Germinal center (tissue), 1 donor: Measurements from ENCODE around the gene MIER1.
"Not testable (repeated sequence)": the region's sequence is repeated elsewhere in the genome, so short reads cannot be mapped to it uniquely, and the experiment has no call there.

Source experiments
- DNase-seq: peaks from one replicate; pipeline ENCODE4 v3.0.0; 2012; ENCODE audit warnings: mixed read lengths, low spot score

The MIER1 gene

DNA sequence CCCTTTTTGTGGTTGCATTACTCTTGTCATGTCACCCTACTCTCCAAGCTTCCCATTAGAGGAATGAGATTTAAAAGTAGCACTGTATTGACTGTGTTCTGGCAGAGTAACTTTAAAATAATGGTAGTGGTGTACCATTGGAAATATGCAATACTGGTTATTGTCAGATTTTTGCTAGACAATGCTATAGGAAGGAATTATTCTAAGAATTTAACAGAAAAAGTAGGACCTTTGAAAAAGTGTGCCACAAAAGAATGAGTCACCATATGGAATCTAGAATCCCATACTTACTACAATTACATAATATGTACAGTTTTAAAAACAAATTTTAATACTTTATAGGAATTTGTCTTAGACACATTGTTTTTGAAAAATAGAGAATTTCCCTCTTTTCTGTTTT, 13.8 kb downstream of the MIER1 start:
- DNase-seq: no peak

DNA sequence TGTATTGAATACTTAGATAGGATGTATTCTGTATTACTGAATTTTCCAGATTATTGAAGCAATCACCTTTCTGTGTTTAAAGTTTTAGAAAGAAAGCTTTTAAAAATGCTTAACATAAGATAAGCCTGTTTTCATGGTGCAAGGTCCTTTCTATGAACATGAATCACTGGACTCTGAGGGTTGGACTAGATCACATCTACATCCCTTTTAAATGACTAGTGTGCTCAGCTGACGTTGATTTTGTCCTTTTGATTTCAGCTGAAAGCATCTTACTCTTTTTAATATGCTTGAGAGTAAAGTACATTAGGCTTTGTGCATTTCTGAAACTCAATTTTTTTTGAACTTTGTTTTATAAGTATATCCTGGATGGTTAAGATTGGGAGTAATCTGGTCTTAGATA, 16.2 kb downstream of the MIER1 start:
- DNase-seq: no peak

DNA sequence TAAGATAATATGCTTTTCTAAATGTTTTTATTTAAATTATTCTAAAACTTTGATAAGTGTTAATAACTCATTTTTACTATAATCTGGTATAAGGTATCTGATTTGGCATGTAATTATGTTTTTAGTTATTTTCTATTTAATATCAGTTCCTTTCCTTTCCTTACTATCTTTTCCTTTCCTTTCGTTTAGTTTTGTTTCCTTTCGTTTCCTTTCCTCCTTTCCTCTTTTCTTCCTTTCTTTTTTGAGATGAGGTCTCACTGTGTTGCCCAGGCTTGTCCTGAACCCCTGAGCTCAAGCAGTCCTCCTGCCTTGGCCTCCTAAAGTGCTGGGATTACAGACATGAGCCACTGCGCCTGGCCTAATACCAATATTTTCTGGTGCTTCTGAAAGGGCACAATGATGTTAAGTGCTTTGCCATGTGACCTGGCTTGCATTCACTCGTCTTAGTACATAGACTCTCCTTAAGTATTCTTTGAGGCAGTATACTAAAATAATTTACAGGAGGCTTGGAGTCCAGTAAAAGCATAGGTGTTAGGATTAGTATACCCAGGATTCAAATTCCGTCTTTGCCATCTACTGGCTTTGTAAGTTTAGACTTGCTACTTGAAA, 18.7 kb downstream of the MIER1 start:
- DNase-seq: no peak

DNA sequence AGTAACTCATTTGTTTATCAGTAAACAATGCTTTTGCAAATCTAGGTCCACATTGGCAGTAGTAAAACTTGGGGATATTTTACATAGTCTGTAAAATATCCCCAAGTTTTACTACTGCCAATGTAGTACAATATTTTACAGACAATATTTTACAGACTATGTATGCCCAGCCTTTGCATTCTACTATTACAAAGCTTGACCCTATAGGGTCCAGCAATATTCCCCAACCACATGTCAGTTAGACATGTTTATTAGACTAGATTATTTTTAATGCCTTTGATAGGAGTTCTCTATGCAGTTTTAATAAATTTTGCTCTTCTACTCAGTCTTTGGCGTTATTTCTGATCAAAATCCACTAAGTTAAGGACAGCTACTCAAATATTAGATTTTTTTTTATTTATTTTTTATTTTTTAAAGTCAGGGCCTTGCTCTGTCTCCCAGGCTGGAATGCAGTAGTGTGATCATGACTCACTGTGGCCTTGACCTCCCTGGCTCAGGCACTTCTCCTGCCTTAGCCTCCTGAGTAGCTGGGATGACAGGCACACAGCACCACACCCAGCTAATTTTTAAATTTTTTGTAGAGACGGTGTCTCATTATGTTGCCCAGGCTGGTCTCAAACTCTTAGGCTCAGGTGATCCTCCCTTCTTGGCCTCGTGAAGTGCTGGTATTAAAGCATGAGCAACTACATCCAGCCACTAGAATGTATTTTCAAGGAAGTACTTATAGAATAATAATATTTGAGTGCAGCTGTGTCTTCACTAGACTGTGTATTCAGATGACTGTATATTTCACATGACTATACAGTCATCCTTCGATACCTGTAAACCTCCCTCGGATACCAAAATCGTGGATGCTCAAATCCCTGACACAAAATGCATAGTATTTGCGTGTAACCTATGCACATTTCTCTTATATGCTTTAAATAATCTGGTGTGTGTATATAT, 19.8 kb downstream of the MIER1 start:
- DNase-seq: no peak

DNA sequence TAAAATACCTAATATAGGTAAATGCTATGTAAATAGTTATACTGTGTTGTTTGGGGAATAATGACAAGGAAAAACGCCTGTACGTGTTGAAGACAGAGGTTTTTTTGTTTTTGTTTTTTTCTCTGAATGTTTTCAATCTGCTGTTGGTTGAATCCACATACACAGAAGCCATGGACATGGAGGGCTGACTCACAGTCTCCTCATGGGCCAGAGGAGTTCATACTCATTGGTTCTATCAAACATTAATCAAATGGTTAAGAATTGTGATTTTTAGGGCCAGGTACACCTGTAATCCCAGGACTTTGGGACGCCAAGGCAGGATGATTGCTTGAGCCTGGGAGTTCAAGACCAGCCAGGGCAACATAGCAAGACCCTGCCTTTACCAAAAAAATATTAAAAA, 20.5 kb downstream of the MIER1 start:
- no peak for DNase-seq

DNA sequence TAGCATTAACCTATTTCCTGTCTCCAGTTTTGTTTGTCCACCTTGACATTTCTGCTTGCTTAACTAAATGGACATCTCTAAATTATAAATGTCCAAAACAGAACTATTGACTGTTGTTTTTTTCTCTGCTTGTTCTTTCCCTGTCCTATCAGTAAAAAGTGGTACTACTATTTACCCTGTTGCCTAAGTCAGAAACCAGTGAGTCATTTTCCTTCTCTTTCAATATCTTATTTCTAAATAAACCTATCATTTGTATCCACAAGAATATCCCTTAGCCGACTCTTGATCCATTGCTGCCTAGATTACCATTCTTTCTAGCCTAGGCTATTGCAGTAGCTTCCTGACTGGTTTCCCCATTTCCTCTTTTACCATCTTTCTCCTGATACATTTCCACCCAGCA, 22.5 kb downstream of the MIER1 start:
- no peak for DNase-seq

DNA sequence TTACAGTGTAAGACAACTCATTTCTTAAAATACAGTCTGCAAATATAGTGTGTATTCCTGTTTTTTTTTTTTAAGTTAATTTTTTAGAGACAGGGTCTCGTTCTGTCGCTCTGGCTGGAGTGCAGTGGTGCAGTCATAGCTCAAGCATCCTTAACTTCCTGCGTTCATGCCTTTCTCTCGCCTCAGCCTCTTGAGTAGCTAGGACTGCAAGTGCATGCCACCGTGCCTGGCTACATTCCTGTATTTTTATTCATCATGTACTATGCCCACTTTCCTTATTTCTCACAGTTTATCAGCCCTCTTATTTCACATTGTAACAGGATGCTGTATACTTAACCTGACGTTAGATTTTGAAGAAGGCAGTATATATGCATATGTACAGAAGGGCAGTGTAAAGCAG, 26.7 kb downstream of the MIER1 start:
- DNase-seq: no peak

DNA sequence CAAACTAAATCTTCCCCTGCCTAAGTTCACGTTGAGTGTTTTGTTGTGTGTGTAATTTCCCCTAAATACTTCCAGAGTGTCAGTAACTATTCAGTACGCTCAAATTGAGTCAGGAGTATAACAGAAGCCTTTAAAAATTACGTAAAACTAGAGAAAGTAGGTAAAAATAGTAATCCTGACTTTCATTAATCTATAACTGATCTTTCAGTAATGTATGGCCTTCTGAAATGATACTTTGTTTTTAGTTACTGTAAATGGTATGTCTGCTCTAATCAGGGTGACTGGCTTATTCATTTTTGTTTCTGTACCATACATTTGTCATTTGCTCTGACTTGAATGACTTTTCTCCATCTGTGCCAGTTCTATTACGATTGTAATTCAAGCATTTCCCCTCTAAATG, 29.4 kb downstream of the MIER1 start:
- no peak for DNase-seq

DNA sequence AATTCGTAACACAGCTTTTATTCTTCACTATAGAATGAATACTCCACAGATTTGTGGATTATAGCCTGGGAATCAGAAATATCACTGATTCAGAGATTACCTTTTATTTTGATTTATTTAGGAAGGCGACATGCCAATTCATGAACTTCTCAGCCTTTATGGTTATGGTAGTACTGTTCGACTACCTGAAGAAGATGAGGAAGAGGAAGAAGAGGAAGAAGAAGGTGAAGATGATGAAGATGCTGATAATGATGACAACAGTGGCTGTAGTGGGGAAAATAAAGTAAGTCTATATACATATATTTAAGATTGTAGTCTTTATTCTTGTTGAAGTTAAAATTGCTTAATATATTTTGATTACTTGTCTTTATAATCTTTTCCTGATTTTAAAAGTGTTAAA, 33.1 kb downstream of the MIER1 start:
- DNase-seq: no peak

DNA sequence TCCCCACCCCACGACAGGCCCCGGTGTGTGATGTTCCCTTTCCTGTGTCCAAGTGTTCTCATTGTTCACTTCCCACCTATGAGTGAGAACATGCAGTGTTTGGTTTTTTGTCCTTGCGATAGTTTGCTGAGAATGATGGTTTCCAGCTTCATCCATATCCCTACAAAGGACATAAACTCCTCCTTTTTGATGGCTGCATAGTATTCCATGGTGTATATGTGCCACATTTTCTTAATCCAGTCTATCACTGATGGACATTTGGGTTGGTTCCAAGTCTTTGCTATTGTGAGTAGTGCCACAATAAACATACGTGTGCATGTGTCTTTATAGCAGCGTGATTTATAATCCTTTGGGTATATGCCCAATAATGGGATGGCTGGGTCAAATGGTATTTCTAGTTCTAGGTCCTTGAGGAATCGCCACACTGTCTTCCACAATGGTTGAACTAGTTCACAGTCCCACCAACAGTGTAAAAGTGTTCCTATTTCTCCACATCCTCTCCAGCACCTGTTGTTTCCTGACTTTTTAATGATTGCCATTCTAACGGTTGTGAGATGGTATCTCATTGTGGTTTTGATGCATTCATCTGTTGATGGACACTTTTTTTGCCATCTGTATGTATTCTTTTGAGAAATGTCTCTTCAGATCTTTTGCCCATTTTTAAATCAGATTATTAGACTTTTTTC, 41.5 kb downstream of the MIER1 start:
- not testable (repeated sequence) for DNase-seq

DNA sequence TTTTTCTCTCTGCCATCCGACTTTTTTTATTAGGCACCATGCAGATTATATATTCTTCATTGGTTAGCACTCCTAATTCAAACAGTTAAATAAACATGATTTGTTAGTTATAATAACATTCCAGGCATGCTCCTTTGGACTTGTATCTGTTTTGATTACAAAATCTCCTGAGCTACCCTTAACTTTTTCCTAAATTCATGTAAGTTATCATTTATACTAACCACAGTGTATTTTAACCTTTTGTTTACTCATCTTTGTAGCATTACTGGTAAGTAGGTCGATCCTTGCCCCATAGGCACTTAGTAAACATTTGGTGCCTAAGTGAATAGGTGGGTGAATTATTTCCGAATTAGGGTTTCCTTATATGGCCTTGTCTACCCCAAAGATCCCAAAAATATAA, 43.8 kb downstream of the MIER1 start:
- no peak for DNase-seq

DNA sequence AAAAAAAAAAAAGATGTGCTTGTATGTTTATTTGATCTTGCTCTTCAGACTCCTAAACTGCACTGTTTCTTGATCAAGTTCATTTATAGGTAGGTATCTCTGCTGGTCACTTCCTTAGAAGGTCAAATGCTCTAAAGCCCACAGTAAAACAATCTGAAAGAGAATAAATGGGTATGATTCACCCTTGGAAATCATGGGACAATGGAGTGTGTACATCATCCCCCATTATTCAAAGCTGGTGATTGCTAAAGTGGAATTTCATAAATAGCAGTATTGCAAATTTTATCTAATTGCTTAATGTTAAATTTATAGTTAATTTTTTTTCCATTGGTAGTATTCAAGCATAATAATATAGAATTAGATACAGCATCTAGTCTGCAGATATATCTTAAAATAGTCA, 53.4 kb downstream of the MIER1 start:
- DNase-seq: no peak

DNA sequence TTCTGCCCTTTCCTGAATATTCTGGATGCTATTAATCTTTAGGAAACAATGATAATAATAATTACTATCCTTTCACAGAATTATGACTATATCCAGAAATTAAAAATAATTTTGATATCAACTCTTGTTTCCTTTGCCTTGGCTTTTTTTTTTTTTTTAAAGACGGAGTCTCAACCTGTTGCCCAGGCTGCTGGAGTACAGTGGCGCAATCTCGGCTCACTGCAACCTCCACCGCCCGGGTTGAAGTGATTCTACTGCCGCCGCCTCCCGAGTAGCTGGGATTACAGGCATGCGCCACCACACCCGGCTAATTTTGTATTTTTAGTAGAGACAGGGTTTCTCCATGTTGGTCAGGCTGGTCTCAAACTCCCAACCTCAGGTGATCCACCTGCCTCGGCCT, 54.8 kb downstream of the MIER1 start:
- not testable (repeated sequence) for DNase-seq

DNA sequence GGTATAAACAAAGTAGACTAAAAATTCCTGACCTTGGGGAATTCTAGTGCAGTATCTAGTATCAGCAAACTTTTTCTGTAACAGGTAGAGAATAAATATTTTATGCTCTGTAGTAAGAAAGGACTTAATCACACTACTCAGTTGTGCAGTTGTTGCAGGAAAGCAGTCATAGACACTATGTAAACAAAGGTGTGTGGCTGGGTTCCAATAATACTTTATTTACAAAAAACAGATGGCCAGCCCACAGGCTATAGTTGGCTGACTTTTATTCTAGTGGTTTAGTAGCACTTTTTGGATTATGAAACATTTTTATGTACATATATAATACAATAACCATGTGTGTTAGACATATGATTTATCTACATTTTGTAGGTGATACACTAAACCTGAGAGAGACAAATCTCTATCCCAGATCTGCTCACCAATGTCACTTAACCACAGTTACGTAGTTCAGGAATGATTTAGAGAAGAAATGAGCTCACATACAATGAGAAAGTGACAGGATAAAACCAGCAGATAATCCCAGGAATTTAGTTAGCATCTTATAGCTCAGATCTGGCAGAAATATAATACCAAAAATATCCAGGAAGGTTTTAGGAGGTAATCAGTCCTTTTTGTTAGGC, 56.1 kb downstream of the MIER1 start:
- no peak for DNase-seq

DNA sequence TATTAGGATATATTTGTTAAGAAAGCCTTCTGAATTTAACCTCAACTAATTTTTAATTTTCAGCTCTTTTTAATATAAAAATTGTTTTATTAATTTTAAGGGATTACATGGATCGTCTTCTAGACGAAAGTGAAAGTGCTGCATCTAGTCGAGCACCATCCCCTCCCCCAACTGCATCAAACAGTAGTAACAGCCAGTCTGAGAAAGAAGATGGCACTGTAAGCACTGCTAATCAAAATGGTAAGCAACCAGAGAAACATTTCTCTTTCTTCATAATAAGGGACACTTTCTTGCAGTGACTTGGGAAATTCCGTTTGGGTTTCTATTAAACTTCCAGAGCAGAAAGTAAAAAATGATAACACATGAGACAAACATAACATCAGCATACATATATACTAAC, 56.9 kb downstream of the MIER1 start:
- DNase-seq: no peak

DNA sequence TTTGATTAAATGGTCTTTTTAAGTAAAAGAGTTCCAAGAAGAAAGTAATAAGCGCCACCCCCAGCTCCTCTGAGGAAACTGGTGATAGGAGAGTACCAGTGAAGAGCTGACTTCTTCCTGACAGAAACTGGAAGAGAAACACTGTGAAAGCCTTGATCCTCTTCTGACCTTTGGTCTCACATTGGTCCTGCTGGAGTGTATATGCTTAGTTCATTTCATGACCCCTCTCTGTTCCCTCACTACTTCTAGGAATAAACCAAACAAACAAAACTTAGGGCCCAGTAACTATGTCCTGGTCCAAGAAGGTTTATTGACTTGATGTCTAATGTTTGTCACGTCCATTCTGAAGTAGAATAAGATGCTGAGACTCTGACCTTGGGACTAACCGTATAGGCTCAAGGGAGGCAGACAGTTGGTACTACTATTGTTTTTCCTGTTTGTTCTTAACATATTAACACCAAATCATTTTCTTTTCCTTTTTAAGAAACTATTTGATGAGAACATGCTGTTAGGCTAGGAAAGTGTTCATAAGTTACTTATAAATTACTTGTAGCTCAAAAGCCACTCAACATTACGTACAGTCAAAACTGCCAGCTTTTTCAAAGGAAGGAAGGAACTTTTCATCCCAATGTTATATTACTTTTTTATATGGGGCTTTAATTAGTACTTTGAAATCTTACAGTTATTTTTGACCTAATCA, 57.9 kb downstream of the MIER1 start:
- DNase-seq: no peak

DNA sequence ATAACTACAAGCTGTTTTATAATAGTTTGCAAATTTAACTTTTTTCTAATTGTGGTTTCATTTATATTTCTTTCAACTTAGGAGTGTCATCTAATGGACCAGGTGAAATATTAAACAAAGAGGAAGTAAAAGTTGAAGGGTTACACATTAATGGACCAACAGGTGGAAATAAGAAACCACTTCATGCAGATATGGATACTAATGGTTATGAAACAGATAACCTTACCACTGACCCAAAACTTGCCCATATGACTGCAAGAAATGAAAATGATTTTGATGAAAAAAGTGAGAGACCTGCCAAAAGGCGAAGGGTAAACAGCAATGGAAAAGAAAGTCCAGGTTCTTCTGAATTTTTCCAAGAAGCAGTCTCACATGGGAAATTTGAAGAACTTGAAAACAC, 59.7 kb downstream of the MIER1 start:
- DNase-seq: no peak

DNA sequence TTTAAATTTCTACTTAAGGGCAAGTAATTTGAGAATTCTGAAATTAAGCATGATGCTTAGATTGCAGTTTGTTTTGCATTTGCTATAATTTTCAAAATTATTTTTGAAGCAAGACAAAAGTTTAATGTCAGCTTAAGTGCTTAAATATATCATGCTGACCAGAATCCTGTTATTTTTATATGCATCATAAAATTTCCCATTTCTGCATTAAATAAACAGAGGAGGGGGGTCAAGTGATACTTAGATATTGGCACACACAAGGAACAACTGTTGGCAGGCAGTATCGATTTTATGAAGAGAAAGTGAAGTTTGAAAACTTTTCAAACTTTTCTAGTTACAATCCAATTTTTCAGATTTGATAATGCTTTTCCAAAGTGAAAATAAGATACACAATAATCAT, 61.0 kb downstream of the MIER1 start:
- DNase-seq: no peak

DNA sequence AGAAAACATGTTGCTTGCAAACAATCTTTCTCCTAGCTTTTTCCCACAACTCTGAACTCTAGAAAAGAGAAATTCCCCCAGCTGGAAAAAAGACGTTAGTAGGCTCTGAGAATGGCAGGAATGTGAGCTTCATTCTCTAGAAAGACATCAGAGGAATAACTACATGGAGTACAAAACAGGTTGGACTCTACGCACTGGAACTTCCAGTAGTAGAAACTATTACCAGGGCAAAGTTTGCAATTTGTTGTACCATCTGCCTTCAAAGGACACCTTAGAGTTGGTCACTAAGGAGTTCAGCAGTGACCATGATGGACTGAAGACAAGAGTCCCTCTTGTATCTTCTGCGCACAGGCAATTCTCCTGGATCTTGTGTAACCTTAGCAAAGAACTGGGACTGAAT, 68.3 kb downstream of the MIER1 start:
- DNase-seq: no peak

DNA sequence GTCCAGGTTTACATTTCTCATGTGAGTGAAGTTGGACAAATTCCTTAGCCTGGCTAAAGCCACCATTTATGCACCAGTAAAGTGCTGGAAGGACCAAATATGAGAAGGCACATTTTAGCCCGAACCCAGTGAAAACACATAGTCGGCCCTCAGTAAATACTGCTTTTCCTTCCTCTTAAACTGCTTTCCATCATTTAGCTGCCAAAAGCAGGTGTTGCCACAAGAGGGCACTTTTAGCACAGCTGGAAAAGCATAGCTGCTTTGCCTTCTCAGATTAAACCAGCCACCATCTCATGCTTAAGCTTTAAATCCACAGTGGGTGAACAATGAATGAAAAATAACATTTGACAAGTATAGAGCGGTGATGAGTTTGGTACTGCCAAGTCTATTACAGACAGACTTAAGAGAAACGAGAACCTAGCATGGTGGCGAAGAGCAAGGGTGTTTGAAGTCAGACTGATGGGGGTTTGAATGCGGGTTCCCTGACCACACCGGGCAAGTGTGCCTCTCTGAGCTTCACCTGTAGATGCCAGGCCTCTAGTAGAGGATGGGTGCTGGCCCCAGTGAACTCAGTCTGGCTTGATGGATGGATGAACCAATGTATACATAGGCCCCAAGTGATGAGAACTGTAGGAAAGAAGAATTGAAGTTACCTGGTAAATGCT, 71.4 kb downstream of the MIER1 start:
- peak; percentile 60 for DNase-seq

DNA sequence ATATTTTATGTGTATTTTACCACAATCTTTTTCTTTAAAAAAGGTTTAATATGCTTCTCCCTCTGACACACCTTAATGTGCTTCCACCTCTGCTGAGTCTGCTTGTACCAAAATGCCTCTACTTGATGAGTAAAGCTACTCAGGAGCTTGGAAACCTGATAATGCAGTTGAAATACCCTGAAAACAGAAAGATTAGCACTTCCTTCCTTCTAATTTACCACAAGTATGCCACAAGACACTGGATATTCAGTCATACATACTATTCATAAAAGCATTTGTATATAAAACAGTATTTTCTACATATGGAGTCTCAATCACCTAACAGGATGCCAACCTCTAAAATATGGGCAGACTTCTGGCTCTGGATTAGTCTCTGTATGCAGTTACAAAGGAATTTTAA, 74.2 kb downstream of the MIER1 start:
- no peak for DNase-seq
